Measurements from ENCODE around the gene GMCL2.
"Not testable (repeated sequence)": the region's sequence is repeated elsewhere in the genome, so short reads cannot be mapped to it uniquely, and the experiment has no call there.

The GMCL2 gene

GRCh38 chr5:178229861-178230260, 42.7 kb upstream of the GMCL2 start:
- Histone ChIP-seq H3K4me3 (ENCODE audit: low read depth, low read length) (no peak overlapping the region), H3K9ac (ENCODE audit: low read depth, low read length) (no peak overlapping the region), H3K27me3 (ENCODE audit: control insufficient read depth, insufficient read depth, low read length) (no peaks in the 10 kb centered on the region), H3K4me1 (ENCODE audit: control insufficient read depth, insufficient read depth, low read length) (peaks cover 3% of the 10 kb centered on the region), H3K9me3 (ENCODE audit: control insufficient read depth, insufficient read depth, low read length) (no peaks in the 10 kb centered on the region), H3K36me3 (ENCODE audit: control insufficient read depth, insufficient read depth, low read length) (peaks cover 16% of the 10 kb centered on the region)

GRCh38 chr5:178229111-178229510, 41.9 kb upstream of the GMCL2 start:
- not testable (repeated sequence) for H3K9ac ChIP-seq (ENCODE audit: low read depth, low read length); H3K4me3 ChIP-seq (ENCODE audit: low read depth, low read length); H3K27me3 ChIP-seq (ENCODE audit: control insufficient read depth, insufficient read depth, low read length); H3K9me3 ChIP-seq (ENCODE audit: control insufficient read depth, insufficient read depth, low read length); H3K4me1 ChIP-seq (ENCODE audit: control insufficient read depth, insufficient read depth, low read length)
- H3K36me3 ChIP-seq (ENCODE audit: control insufficient read depth, insufficient read depth, low read length): peaks cover 16% of the 10 kb centered on the region

GRCh38 chr5:178228609-178229008, 41.4 kb upstream of the GMCL2 start:
- Histone ChIP-seq H3K9me3 (ENCODE audit: control insufficient read depth, insufficient read depth, low read length) (no peaks in the 10 kb centered on the region), H3K4me3 (ENCODE audit: low read depth, low read length) (no peak overlapping the region), H3K4me1 (ENCODE audit: control insufficient read depth, insufficient read depth, low read length) (peaks cover 9% of the 10 kb centered on the region), H3K27me3 (ENCODE audit: control insufficient read depth, insufficient read depth, low read length) (no peaks in the 10 kb centered on the region), H3K9ac (ENCODE audit: low read depth, low read length) (no peak overlapping the region), H3K36me3 (ENCODE audit: control insufficient read depth, insufficient read depth, low read length) (peaks cover 16% of the 10 kb centered on the region)

GRCh38 chr5:178227929-178228328, 40.8 kb upstream of the GMCL2 start:
- no peak overlapping the region for H3K9ac ChIP-seq (ENCODE audit: low read depth, low read length)
- no peaks in the 10 kb centered on the region for H3K27me3 ChIP-seq (ENCODE audit: control insufficient read depth, insufficient read depth, low read length)
- H3K9me3 ChIP-seq (ENCODE audit: control insufficient read depth, insufficient read depth, low read length): no peaks in the 10 kb centered on the region
- no peak overlapping the region for H3K4me3 ChIP-seq (ENCODE audit: low read depth, low read length)
- peaks cover 14% of the 10 kb centered on the region for H3K4me1 ChIP-seq (ENCODE audit: control insufficient read depth, insufficient read depth, low read length)
- peaks cover 16% of the 10 kb centered on the region for H3K36me3 ChIP-seq (ENCODE audit: control insufficient read depth, insufficient read depth, low read length)

- H3K9me3 ChIP-seq (ENCODE audit: control insufficient read depth, insufficient read depth, low read length): no peaks in the 10 kb centered on the region
- no peak overlapping the region for H3K4me3 ChIP-seq (ENCODE audit: low read depth, low read length)
- peaks cover 14% of the 10 kb centered on the region for H3K4me1 ChIP-seq (ENCODE audit: control insufficient read depth, insufficient read depth, low read length)
- no peaks in the 10 kb centered on the region for H3K27me3 ChIP-seq (ENCODE audit: control insufficient read depth, insufficient read depth, low read length)
- peaks cover 16% of the 10 kb centered on the region for H3K36me3 ChIP-seq (ENCODE audit: control insufficient read depth, insufficient read depth, low read length)
- no peak overlapping the region for H3K9ac ChIP-seq (ENCODE audit: low read depth, low read length)
Observed at GRCh38 chr5:178227138-178227659, 40.0 kb upstream of the GMCL2 start.

GRCh38 chr5:178225174-178225573, 38.0 kb upstream of the GMCL2 start:
- peaks cover 14% of the 10 kb centered on the region for H3K4me1 ChIP-seq (ENCODE audit: control insufficient read depth, insufficient read depth, low read length)
- H3K9me3 ChIP-seq (ENCODE audit: control insufficient read depth, insufficient read depth, low read length): no peaks in the 10 kb centered on the region
- no peaks in the 10 kb centered on the region for H3K27me3 ChIP-seq (ENCODE audit: control insufficient read depth, insufficient read depth, low read length)
- peaks cover 16% of the 10 kb centered on the region for H3K36me3 ChIP-seq (ENCODE audit: control insufficient read depth, insufficient read depth, low read length)
- no peak overlapping the region for H3K9ac ChIP-seq (ENCODE audit: low read depth, low read length)
- no peak overlapping the region for H3K4me3 ChIP-seq (ENCODE audit: low read depth, low read length)

- H3K36me3 ChIP-seq (ENCODE audit: control insufficient read depth, insufficient read depth, low read length): peaks cover 8% of the 10 kb centered on the region
Observed at GRCh38 chr5:178224403-178224802, 37.2 kb upstream of the GMCL2 start.

GRCh38 chr5:178223828-178224335, 36.7 kb upstream of the GMCL2 start:
- H3K36me3 ChIP-seq (ENCODE audit: control insufficient read depth, insufficient read depth, low read length): peaks cover 7% of the 10 kb centered on the region
- no peak overlapping the region for H3K9ac ChIP-seq (ENCODE audit: low read depth, low read length)
- no peaks in the 10 kb centered on the region for H3K27me3 ChIP-seq (ENCODE audit: control insufficient read depth, insufficient read depth, low read length)

More at GRCh38 chr5:178224403-178224802, 37.2 kb upstream of the GMCL2 start:
- Histone ChIP-seq H3K4me3 (ENCODE audit: low read depth, low read length) (no peak overlapping the region), H3K4me1 (ENCODE audit: control insufficient read depth, insufficient read depth, low read length) (peaks cover 14% of the 10 kb centered on the region), H3K9me3 (ENCODE audit: control insufficient read depth, insufficient read depth, low read length) (no peaks in the 10 kb centered on the region), H3K9ac (ENCODE audit: low read depth, low read length) (no peak overlapping the region), H3K27me3 (ENCODE audit: control insufficient read depth, insufficient read depth, low read length) (no peaks in the 10 kb centered on the region)

GRCh38 chr5:178223196-178223773, 36.1 kb upstream of the GMCL2 start:
- Histone ChIP-seq H3K36me3 (ENCODE audit: control insufficient read depth, insufficient read depth, low read length) (peaks cover 2% of the 10 kb centered on the region), H3K4me3 (ENCODE audit: low read depth, low read length) (no peak overlapping the region), H3K4me1 (ENCODE audit: control insufficient read depth, insufficient read depth, low read length) (peaks cover 14% of the 10 kb centered on the region)

More at GRCh38 chr5:178223828-178224335, 36.7 kb upstream of the GMCL2 start:
- Histone ChIP-seq H3K4me1 (ENCODE audit: control insufficient read depth, insufficient read depth, low read length) (peaks cover 14% of the 10 kb centered on the region), H3K4me3 (ENCODE audit: low read depth, low read length) (peak overlapping the region; percentile 14), H3K9me3 (ENCODE audit: control insufficient read depth, insufficient read depth, low read length) (no peaks in the 10 kb centered on the region)

GRCh38 chr5:178222292-178222691, 35.1 kb upstream of the GMCL2 start:
- no peaks in the 10 kb centered on the region for H3K9me3 ChIP-seq (ENCODE audit: control insufficient read depth, insufficient read depth, low read length)
- no peaks in the 10 kb centered on the region for H3K27me3 ChIP-seq (ENCODE audit: control insufficient read depth, insufficient read depth, low read length)
- H3K36me3 ChIP-seq (ENCODE audit: control insufficient read depth, insufficient read depth, low read length): no peaks in the 10 kb centered on the region
- no peak overlapping the region for H3K9ac ChIP-seq (ENCODE audit: low read depth, low read length)
- no peak overlapping the region for H3K4me3 ChIP-seq (ENCODE audit: low read depth, low read length)
- H3K4me1 ChIP-seq (ENCODE audit: control insufficient read depth, insufficient read depth, low read length): peaks cover 14% of the 10 kb centered on the region

More at GRCh38 chr5:178223196-178223773, 36.1 kb upstream of the GMCL2 start:
- no peaks in the 10 kb centered on the region for H3K27me3 ChIP-seq (ENCODE audit: control insufficient read depth, insufficient read depth, low read length)
- no peaks in the 10 kb centered on the region for H3K9me3 ChIP-seq (ENCODE audit: control insufficient read depth, insufficient read depth, low read length)
- H3K9ac ChIP-seq (ENCODE audit: low read depth, low read length): peak overlapping the region; percentile 26

- Histone ChIP-seq H3K9ac (ENCODE audit: low read depth, low read length) (no peak overlapping the region), H3K36me3 (ENCODE audit: control insufficient read depth, insufficient read depth, low read length) (no peaks in the 10 kb centered on the region), H3K4me3 (ENCODE audit: low read depth, low read length) (no peak overlapping the region)
Observed at GRCh38 chr5:178221853-178222252, 34.7 kb upstream of the GMCL2 start.

GRCh38 chr5:178221282-178221681, 34.1 kb upstream of the GMCL2 start:
- no peaks in the 10 kb centered on the region for H3K27me3 ChIP-seq (ENCODE audit: control insufficient read depth, insufficient read depth, low read length)
- no peaks in the 10 kb centered on the region for H3K9me3 ChIP-seq (ENCODE audit: control insufficient read depth, insufficient read depth, low read length)
- peaks cover 5% of the 10 kb centered on the region for H3K36me3 ChIP-seq (ENCODE audit: control insufficient read depth, insufficient read depth, low read length)
- H3K4me3 ChIP-seq (ENCODE audit: low read depth, low read length): no peak overlapping the region
- peaks cover 15% of the 10 kb centered on the region for H3K4me1 ChIP-seq (ENCODE audit: control insufficient read depth, insufficient read depth, low read length)
- H3K9ac ChIP-seq (ENCODE audit: low read depth, low read length): no peak overlapping the region

More at GRCh38 chr5:178221853-178222252, 34.7 kb upstream of the GMCL2 start:
- Histone ChIP-seq H3K27me3 (ENCODE audit: control insufficient read depth, insufficient read depth, low read length) (no peaks in the 10 kb centered on the region), H3K4me1 (ENCODE audit: control insufficient read depth, insufficient read depth, low read length) (peaks cover 14% of the 10 kb centered on the region), H3K9me3 (ENCODE audit: control insufficient read depth, insufficient read depth, low read length) (no peaks in the 10 kb centered on the region)
